NCI-H1417 (cell line): ENCODE data around the gene ARMH4.

Experiments used
- DNase-seq, 3 experiments: peaks; one replicate each; lab custom pipeline; 2025; lab: John Stamatoyannopoulos, UW

The ARMH4 gene

DNA sequence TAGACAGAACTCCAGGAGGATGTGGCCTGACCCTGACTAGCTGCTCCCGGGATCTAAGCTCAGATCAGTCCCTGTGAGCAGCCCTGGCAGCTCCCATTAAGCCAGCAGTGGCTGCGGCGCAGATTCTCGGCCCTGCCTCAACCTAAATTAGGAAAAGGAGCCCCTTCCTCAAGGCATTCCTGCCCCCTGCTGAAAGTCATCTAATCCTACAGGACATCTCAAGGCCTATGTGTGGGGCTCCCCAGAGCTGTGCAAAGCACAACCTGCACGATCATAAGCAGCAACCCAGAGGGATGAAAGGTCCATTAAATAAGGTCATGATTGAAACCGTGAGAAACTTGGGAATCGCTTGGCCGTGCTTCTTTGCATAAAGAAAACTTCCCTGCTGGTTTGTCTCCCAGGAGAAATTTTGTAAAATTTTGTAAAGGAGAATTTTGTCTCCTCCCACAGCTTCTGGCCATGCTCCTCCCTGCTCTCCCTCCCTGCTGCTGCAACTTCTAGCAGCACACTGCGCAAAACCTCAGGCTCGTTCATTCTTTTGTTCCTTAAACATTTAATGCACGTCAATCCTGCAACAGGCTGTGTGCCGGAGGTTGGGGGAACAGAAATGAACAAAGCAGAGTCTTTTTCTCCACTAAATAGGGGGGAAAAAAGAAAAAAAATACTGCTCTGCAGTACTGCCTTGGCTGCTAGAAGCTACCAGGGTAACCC, 189.5 kb downstream of the ARMH4 start:
- peak in 1 of 3 experiments; percentile 7 for DNase-seq

DNA sequence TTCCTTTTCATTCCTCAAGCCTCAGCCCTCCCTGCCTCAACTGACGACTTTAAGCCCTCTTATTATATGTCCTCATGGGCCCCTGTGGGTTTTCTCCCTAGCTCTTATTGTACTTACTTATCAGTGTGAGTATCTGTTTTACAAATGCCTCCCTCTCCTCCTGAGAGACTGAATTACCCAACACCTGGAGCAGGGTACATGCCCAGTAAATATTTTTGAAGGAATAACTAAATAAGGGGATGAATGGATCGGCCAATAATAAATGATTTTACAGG, 190.3 kb downstream of the ARMH4 start:
- no peak for DNase-seq

DNA sequence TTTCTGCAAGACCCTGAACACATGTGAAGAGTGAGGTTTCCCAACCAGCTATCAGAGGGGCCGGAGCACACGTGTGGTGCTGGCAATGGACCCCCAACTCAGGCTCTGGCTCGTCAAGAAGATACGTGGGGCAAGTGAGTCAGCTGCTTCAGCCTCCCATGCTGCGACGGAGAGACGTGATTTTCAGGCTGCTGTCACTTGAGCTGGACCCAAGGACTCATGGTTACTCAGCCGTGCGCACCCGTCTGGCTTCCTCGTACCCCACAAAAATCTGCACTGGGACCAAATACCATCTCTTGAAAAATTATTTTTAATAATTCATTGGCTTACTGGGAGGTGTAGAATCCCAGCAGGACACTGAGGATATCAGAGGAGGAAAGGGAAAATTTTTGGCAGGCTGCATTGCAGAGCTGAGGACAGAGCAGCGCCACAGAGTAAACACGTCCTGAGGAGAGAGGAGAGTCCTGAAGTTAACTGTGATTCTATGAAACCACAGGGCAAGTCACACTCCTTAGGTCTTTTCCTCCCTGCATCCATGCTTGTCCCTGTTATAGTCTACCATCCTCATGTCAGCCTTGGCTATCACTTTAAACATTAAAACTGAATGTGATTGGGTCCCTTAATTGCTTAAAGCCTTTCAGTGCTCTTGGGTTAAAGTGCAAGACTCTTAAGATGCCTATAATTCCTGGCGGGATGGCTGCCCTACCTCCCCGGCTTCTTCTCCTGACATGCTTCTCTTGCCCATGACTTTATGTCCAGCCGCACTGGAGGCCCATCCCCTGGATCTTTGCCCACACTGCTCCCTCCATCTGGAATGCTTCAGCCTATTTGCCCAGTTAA, 190.8 kb downstream of the ARMH4 start:
- no peak for DNase-seq

DNA sequence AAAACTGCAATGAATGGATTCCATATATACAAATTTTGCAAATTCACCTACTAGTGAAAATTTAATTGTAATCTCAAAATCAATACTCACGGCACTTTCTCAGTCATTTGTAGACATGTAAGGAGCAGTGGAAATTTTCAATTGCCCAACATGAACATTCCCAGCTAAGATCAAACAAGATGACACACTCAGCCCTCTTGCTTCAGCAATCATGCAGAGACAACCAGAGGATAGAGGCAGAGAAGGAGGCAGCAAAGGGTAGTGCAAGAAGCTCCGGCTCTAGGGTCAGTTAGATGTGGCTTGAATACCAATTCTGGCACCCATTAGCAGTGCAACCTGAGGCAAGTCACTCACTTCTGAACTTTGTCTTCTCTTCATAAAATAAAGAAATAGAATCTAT, 194.6 kb downstream of the ARMH4 start:
- no peak for DNase-seq
